PC-9 (cell line): ENCODE data around the gene CD44.

Source experiments
- EZH2 ChIP-seq: fragments of 200-600 bp; sonication (generic); IDR thresholded peaks from 2 replicates; pipeline ENCODE4 v1.8.0; 2017; ENCODE audit warnings: antibody characterized with exemption, low read depth
- TF ChIP-seq, protein P1 (sequence below): fragments of 200-600 bp; sonication (generic); conservative IDR thresholded peaks from 2 replicates; pipeline ENCODE4 v1.6.1; 2017; ENCODE audit warnings: mixed run types, antibody characterized with exemption, mild to moderate bottlenecking, moderate library complexity

DNA sequence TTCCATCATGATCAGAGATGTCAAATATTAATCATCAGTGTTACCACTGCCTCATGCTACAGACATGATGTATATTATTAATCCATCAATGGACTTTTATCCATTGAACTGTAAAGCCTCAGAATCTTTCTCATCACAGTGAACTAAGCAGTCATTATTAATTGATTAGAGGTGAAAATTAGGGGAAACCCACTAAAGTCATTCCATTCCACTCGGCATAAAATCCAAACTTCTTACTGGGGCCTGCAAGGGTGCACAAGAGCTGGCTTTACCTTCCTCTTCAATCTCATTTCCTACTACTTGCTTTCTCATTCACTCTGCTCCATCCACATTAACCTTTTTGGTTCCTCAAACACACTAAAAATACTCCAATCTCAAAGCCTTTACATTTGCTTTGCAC is 7.9 kb upstream of the CD44 start:
- TF ChIP-seq, protein P1, sequence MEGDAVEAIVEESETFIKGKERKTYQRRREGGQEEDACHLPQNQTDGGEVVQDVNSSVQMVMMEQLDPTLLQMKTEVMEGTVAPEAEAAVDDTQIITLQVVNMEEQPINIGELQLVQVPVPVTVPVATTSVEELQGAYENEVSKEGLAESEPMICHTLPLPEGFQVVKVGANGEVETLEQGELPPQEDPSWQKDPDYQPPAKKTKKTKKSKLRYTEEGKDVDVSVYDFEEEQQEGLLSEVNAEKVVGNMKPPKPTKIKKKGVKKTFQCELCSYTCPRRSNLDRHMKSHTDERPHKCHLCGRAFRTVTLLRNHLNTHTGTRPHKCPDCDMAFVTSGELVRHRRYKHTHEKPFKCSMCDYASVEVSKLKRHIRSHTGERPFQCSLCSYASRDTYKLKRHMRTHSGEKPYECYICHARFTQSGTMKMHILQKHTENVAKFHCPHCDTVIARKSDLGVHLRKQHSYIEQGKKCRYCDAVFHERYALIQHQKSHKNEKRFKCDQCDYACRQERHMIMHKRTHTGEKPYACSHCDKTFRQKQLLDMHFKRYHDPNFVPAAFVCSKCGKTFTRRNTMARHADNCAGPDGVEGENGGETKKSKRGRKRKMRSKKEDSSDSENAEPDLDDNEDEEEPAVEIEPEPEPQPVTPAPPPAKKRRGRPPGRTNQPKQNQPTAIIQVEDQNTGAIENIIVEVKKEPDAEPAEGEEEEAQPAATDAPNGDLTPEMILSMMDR: no peak
- no peak for TF ChIP-seq EZH2
